GM23338 (cell line): Measurements from ENCODE around the gene SLC16A2. TPM values are rescaled to one million over a fixed set of nuclear protein-coding genes. Genes with fewer than 3 reads are reported as not detected.

ENCODE experiments used
- ATAC-seq: fragments of 200-7000 bp; cut with Tn5 transposase; 3 replicates; pipeline ENCODE4 v1.9.1; 2020
- DNase-seq: peaks from one replicate; pipeline ENCODE4 v3.0.0-alpha.2; 2015; ENCODE audit warnings: low spot score
- H2AFZ ChIP-seq: fragments of 200-600 bp; sonication (generic); 2 replicates; pipeline ENCODE4 v1.8.0; 2016; ENCODE audit warnings: antibody characterized with exemption, mild to moderate bottlenecking, moderate library complexity
- H3F3A ChIP-seq: fragments of 200-600 bp; sonication (generic); replicated peaks from 2 replicates; pipeline ENCODE4 v1.8.0; 2017; ENCODE audit warnings: antibody characterized with exemption, mixed run types, low read depth
- H3K27ac ChIP-seq: fragments of 200-600 bp; sonication (generic); 2 replicates; pipeline ENCODE4 v1.6.1; 2016; ENCODE audit warnings: low read depth
- H3K27me3 ChIP-seq: fragments of 200-600 bp; sonication (generic); 2 replicates; pipeline ENCODE4 v1.8.0; 2016; ENCODE audit warnings: mild to moderate bottlenecking, mixed run types, moderate library complexity; ENCODE audit not compliant: insufficient read depth
- H3K36me3 ChIP-seq: fragments of 200-600 bp; sonication (generic); 2 replicates; pipeline ENCODE4 v1.8.0; 2016; ENCODE audit warnings: mild to moderate bottlenecking; ENCODE audit not compliant: insufficient read depth
- H3K4me1 ChIP-seq: fragments of 200-600 bp; sonication (generic); 2 replicates; pipeline ENCODE4 v1.8.0; 2016; ENCODE audit warnings: mild to moderate bottlenecking, moderate library complexity; ENCODE audit not compliant: insufficient read depth
- H3K4me2 ChIP-seq: fragments of 200-600 bp; sonication (generic); 2 replicates; pipeline ENCODE4 v1.7.1; 2017; ENCODE audit warnings: mixed run types
- H3K4me3 ChIP-seq: fragments of 200-600 bp; sonication (generic); 2 replicates; pipeline ENCODE4 v1.6.1; 2016; ENCODE audit warnings: mixed run types
- H3K79me2 ChIP-seq: fragments of 200-600 bp; sonication (generic); replicated peaks from 2 replicates; pipeline ENCODE4 v1.8.0; 2017; ENCODE audit warnings: mild to moderate bottlenecking; ENCODE audit not compliant: insufficient read depth
- H3K9me2 ChIP-seq: fragments of 200-600 bp; sonication (generic); 2 replicates; pipeline ENCODE4 v1.8.0; 2017; ENCODE audit not compliant: insufficient read depth
- H4K20me1 ChIP-seq: fragments of 200-600 bp; sonication (generic); replicated peaks from 2 replicates; pipeline ENCODE4 v1.8.0; 2017; ENCODE audit warnings: mild to moderate bottlenecking; ENCODE audit not compliant: insufficient read depth
- H3K27ac Mint-ChIP-seq: 2 replicates; pipeline ENCODE4 v1.8.0; 2020; ENCODE audit warnings: inconsistent platforms, mild to moderate bottlenecking, moderate library complexity, mixed read lengths
- H3K27me3 Mint-ChIP-seq: 3 replicates; pipeline ENCODE4 v1.8.0; 2022; ENCODE audit warnings: low read depth, mild to moderate bottlenecking, moderate library complexity, mixed read lengths, inconsistent platforms; ENCODE audit not compliant: insufficient read depth, poor library complexity
- H3K36me3 Mint-ChIP-seq: 3 replicates; pipeline ENCODE4 v1.8.0; 2021; ENCODE audit warnings: low read depth, mild to moderate bottlenecking, inconsistent platforms, moderate library complexity, mixed read lengths
- H3K4me1 Mint-ChIP-seq: 3 replicates; pipeline ENCODE4 v1.8.0; 2020; ENCODE audit warnings: mild to moderate bottlenecking, inconsistent platforms, mixed read lengths
- H3K4me3 Mint-ChIP-seq: 3 replicates; pipeline ENCODE4 v1.8.0; 2021; ENCODE audit warnings: moderate library complexity, mild to moderate bottlenecking, inconsistent platforms, mixed read lengths
- H3K9me3 Mint-ChIP-seq: 3 replicates; pipeline ENCODE4 v1.8.0; 2020; ENCODE audit warnings: moderate library complexity, mild to moderate bottlenecking, inconsistent platforms, mixed read lengths
- CTCF ChIP-seq, 2 experiments: fragments of 200-600 bp in 1 of 2; sonication (generic) in 1 of 2; conservative IDR thresholded peaks; 2 replicates each; pipeline versions ENCODE4 v1.5.1 to v1.6.1; 2016 to 2017; ENCODE audit warnings: antibody characterized with exemption in 2 of 2, low read depth in 2 of 2, mild to moderate bottlenecking in 2 of 2, moderate library complexity in 1 of 2
- ETS1 ChIP-seq: IDR thresholded peaks from 2 replicates; pipeline ENCODE4 v1.6.1; 2016; ENCODE audit warnings: antibody characterized with exemption
- EZH2 ChIP-seq: fragments of 200-600 bp; sonication (generic); IDR thresholded peaks from one replicate; pipeline ENCODE4 v1.8.0; 2017; ENCODE audit warnings: antibody characterized with exemption, mild to moderate bottlenecking, low read depth; ENCODE audit not compliant: unreplicated experiment
- JUNB ChIP-seq: IDR thresholded peaks from one replicate; pipeline ENCODE4 v1.6.1; 2016; ENCODE audit warnings: antibody characterized with exemption; ENCODE audit not compliant: unreplicated experiment
- NANOG ChIP-seq: IDR thresholded peaks from 2 replicates; pipeline ENCODE4 v1.6.1; 2016; ENCODE audit warnings: antibody characterized with exemption, borderline replicate concordance
- POLR2AphosphoS5 ChIP-seq: IDR thresholded peaks from 2 replicates; pipeline ENCODE4 v1.6.1; 2016; ENCODE audit warnings: antibody characterized with exemption, low read depth
- REST ChIP-seq: IDR thresholded peaks from one replicate; pipeline ENCODE4 v1.6.1; 2018; ENCODE audit warnings: antibody characterized with exemption; ENCODE audit not compliant: unreplicated experiment
- STAT1 ChIP-seq: IDR thresholded peaks from one replicate; pipeline ENCODE4 v1.6.1; 2016; ENCODE audit warnings: antibody characterized with exemption; ENCODE audit not compliant: unreplicated experiment
- ZNF114 ChIP-seq: fragments of 250-450 bp; sonication (Bioruptor Pico); IDR thresholded peaks from 2 replicates; pipeline ENCODE4 v1.5.0; 2020; ENCODE audit warnings: mild to moderate bottlenecking, moderate library complexity
- ZNF462 ChIP-seq: fragments of 250-450 bp; sonication (Bioruptor Pico); IDR thresholded peaks from 2 replicates; pipeline ENCODE4 v1.5.0; 2020; ENCODE audit warnings: mild to moderate bottlenecking, moderate library complexity
- polyA plus RNA-seq: library from polyadenylated mRNA; unstranded; fragments of >200 nt; fragmentation: Nextera tagmentation; extraction: Ambion mirVana; gene quantifications from 2 replicates; pipeline ENCODE4 v1.2.1, GENCODE V29; 2016
- total RNA-seq: library from RNA; depleted of rRNA; stranded (reverse); fragments of >200 nt; shearing (Covaris generic); gene quantifications from 2 replicates; pipeline ENCODE4 v1.2.3, GENCODE V29; 2014

SLC16A2 gene
- total and polyA plus RNA-seq, 2 experiments from 2014 or later: 11.1 to 27.9 TPM

GRCh38 chrX:74434336-74434735, 13.0 kb downstream of the SLC16A2 start (continued):
- TF ChIP-seq ZNF462 (CRISPR knock-in tag): no peak
- TF ChIP-seq JUNB: no peak
- no peak for TF ChIP-seq NANOG
- no peak for TF ChIP-seq CTCF (conservative IDR thresholded peaks at IDR 0.05; ENCODE audit: low read depth in 2 of 2)
- no peak for TF ChIP-seq POLR2AphosphoS5
- TF ChIP-seq STAT1: no peak
- no peak for TF ChIP-seq ZNF114 (CRISPR knock-in tag)

- Histone ChIP-seq H3F3A (no peaks in the 10 kb centered on the region), H3K36me3 (no peaks in the 10 kb centered on the region), H3K4me2 (no peak overlapping the region), H3K4me3 (no peak overlapping the region), H3K27ac (no peak overlapping the region), H3K79me2 (no peaks in the 10 kb centered on the region), H3K4me1 (no peaks in the 10 kb centered on the region), H4K20me1 (no peaks in the 10 kb centered on the region), H3K27me3 (no peaks in the 10 kb centered on the region), H3K9me2 (no peaks in the 10 kb centered on the region), H2AFZ (no peak overlapping the region)
- DNase-seq (no peak), ATAC-seq (no peak)
- Mint-ChIP-seq H3K36me3 (peaks cover 3% of the 10 kb centered on the region; the same call in 2 of the 3 replicates), H3K27ac (no peak overlapping the region), H3K4me3 (no peak overlapping the region), H3K27me3 (peaks cover 3% of the 10 kb centered on the region), H3K4me1 (peaks cover 5% of the 10 kb centered on the region), H3K9me3 (no peaks in the 10 kb centered on the region; the same call in 2 of the 3 replicates)
- no peak for TF ChIP-seq NANOG
- TF ChIP-seq EZH2: no peak
- no peak for TF ChIP-seq ETS1
- no peak for TF ChIP-seq JUNB
- TF ChIP-seq ZNF114 (CRISPR knock-in tag): no peak
- TF ChIP-seq CTCF (conservative IDR thresholded peaks at IDR 0.05; ENCODE audit: low read depth in 2 of 2): no peak
- TF ChIP-seq REST: no peak
These were observed 16.2 kb downstream of the SLC16A2 start for GRCh38 chrX:74437530-74437929.
